Stimulated activated CD8-positive, alpha-beta memory T cell treated with anti-CD3 and anti-CD28 coated beads, Interleukin-15, amount 100 ng/mL, for 1 hour (primary cell): ENCODE data around the gene ZSWIM7.

Source experiments
- DNase-seq: peaks from one replicate; pipeline ENCODE4 v3.0.0-alpha.2; 2020; ENCODE audit warnings: low read depth

ZSWIM7 gene

DNA sequence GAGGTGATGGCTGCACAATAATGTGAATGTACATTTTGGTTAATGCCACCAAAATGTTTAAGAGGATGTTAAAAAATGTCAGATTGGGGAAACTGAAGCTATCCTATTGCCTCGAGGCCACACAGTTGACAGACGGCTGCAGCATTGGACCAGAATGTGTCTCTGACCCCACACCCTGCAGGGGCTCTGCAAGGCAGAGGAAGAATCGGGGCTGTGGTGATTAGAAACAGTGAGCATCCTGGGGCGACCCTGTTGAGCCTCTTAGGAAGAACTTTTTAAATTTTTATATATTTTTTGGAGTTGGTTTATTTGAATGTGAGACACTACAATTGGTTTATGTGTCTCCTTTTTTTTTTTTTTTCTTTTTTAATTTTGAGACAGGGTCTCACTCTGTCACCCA is 69.6 kb downstream of the ZSWIM7 start:
- no peak for DNase-seq

DNA sequence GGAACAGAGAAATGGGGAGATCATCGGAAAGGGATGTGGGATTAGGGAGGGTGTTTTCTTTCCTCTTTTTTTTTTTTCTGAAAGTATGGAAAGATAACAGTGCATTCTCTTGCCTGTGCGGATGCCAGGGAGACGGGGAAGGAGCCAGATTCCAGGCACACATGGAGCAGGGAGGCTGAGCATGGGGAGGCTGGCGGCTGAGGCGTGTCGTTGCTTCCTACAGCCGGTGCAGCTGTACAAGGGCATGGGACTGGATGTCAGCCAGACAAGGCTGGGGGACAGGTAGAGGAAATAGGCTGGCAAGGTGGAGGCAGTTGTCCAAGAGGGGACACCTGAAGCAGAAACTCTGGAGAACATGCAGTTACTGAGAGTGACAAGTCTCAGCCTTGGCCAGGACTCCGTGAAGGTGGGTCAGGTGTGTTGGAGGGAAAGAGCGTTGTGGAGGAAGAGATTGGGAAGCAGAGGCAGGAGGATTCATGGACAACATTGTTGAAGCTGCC is 71.2 kb downstream of the ZSWIM7 start:
- DNase-seq = no peak
